Measurements from ENCODE around the gene CCL13.

The CCL13 gene

DNA sequence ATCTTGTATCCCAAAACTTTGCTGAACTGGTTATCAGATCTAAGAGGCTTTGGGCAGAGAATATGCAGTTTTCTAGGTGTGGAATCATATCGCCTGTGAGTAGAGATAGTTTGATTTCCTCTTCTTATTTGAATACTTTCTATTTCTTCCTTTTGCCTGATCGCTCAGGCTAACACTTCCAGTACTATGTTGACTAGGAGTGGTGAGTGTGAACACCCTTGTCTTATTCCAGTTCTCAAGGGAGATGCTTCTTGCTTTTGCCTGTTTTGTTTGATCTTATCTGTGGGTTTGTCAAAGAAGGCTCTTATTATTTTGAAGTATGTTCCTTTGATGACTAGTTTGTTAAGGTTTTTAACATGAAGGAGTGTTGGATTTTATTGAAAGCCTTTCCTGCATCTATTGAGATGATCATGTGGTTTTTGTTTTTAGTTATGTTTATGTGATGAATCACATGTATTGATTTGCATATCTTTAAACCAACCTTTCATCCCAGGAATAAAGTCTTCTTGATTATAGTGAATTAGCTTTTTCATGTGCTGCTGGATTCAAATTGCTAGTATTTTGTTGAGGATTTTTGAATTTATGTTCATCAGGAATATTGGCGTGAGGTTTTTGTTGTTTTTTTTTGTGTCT lies 17.0 kb upstream of the CCL13 start:
- DNase-seq = no peak
- no peak overlapping the region for H3K27ac Mint-ChIP-seq
- no peaks in the 10 kb centered on the region for H3K4me1 Mint-ChIP-seq
- no peaks in the 10 kb centered on the region for H3K36me3 Mint-ChIP-seq (ENCODE audit: low read depth)
- H3K4me3 Mint-ChIP-seq = no peak overlapping the region
- TF ChIP-seq, protein P1, sequence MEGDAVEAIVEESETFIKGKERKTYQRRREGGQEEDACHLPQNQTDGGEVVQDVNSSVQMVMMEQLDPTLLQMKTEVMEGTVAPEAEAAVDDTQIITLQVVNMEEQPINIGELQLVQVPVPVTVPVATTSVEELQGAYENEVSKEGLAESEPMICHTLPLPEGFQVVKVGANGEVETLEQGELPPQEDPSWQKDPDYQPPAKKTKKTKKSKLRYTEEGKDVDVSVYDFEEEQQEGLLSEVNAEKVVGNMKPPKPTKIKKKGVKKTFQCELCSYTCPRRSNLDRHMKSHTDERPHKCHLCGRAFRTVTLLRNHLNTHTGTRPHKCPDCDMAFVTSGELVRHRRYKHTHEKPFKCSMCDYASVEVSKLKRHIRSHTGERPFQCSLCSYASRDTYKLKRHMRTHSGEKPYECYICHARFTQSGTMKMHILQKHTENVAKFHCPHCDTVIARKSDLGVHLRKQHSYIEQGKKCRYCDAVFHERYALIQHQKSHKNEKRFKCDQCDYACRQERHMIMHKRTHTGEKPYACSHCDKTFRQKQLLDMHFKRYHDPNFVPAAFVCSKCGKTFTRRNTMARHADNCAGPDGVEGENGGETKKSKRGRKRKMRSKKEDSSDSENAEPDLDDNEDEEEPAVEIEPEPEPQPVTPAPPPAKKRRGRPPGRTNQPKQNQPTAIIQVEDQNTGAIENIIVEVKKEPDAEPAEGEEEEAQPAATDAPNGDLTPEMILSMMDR (IDR thresholded peaks at IDR 0.05) = no peak
- H3K9me3 Mint-ChIP-seq = peaks cover 20% of the 10 kb centered on the region
- H3K27me3 Mint-ChIP-seq (ENCODE audit: low read depth, poor library complexity) = peaks cover 4% of the 10 kb centered on the region

DNA sequence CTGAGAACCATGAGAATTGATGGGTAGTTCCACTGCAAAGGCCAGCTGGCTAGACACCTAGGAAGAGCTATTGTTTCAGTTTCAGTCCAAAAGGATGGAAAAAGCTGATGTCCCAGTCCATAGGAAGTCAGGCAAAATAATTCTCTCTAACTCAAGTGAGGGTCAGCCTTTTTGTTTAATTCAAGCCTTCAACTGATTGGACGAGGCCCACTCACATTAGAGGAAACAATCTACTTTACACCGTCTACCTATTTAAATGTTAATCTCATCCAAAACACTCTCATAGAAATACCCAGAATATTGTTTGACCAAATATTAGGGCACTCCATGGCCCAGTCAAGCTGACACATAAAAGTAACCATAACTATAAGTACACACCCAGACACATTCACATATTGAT lies 14.4 kb upstream of the CCL13 start:
- Mint-ChIP-seq H3K9me3 (peaks cover 2% of the 10 kb centered on the region), H3K4me1 (no peaks in the 10 kb centered on the region), H3K36me3 (ENCODE audit: low read depth) (no peaks in the 10 kb centered on the region), H3K27ac (no peak overlapping the region), H3K4me3 (no peak overlapping the region), H3K27me3 (ENCODE audit: low read depth, poor library complexity) (peaks cover 4% of the 10 kb centered on the region)
- no peak for DNase-seq
- TF ChIP-seq, protein P1 (IDR thresholded peaks at IDR 0.05) = no peak

GRCh38 chr17:34347063-34347462 lies 9.2 kb upstream of the CCL13 start:
- DNase-seq = no peak
- no peaks in the 10 kb centered on the region for H3K4me1 Mint-ChIP-seq
- H3K27me3 Mint-ChIP-seq (ENCODE audit: low read depth, poor library complexity) = no peaks in the 10 kb centered on the region
- TF ChIP-seq, protein P1 (IDR thresholded peaks at IDR 0.05) = no peak
- H3K27ac Mint-ChIP-seq = no peak overlapping the region
- no peaks in the 10 kb centered on the region for H3K9me3 Mint-ChIP-seq
- no peaks in the 10 kb centered on the region for H3K36me3 Mint-ChIP-seq (ENCODE audit: low read depth)
- no peak overlapping the region for H3K4me3 Mint-ChIP-seq

- TF ChIP-seq, protein P1 (IDR thresholded peaks at IDR 0.05) = no peak
- H3K4me3 Mint-ChIP-seq = no peak overlapping the region
- H3K27ac Mint-ChIP-seq = no peak overlapping the region
- H3K27me3 Mint-ChIP-seq (ENCODE audit: low read depth, poor library complexity) = no peaks in the 10 kb centered on the region
- no peaks in the 10 kb centered on the region for H3K4me1 Mint-ChIP-seq
- peaks cover 7% of the 10 kb centered on the region for H3K9me3 Mint-ChIP-seq
- DNase-seq = no peak
- no peaks in the 10 kb centered on the region for H3K36me3 Mint-ChIP-seq (ENCODE audit: low read depth)
Measured at GRCh38 chr17:34349751-34350150, 6.5 kb upstream of the CCL13 start.

DNA sequence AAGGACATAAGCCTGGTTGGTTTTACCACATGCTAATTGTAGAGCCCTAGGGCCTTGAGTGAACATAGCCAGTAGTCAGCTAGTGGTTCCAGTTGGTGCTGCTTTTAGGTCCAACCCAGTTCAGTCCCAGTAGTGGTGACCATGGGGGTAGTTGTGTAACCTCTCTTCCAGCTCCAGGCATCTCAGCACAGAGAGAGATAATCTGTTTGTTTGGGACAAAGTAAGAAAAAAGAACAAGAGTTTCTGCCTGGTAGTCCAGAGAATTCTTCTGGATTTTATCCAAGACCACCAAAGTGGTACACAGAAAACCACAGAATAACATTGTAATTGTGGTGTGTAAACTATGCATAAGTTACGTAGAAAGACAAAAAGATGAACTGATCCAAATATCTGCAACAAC lies 5.2 kb upstream of the CCL13 start:
- TF ChIP-seq, protein P1 (IDR thresholded peaks at IDR 0.05) = no peak
- Mint-ChIP-seq H3K36me3 (ENCODE audit: low read depth) (no peaks in the 10 kb centered on the region), H3K27ac (no peak overlapping the region), H3K9me3 (peaks cover 7% of the 10 kb centered on the region), H3K4me3 (no peak overlapping the region), H3K27me3 (ENCODE audit: low read depth, poor library complexity) (no peaks in the 10 kb centered on the region), H3K4me1 (no peaks in the 10 kb centered on the region)
- no peak for DNase-seq

DNA sequence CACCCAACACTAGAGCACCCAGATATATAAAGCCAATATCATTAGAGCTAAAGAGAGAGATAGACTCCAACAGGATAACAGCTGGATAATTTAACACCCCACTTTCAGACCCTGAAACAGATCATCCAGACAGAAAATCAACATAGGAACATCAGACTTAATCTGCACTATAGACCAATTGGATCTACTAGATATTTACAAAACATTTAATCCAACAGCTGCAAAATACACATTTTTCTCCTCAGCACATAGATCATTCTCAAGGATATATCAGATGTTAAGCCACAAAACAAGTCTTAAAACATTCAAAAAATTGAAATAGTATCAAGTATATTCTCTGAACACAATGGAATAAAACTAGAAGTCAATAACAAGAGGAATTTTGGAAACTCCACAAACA lies 4.1 kb upstream of the CCL13 start:
- Mint-ChIP-seq H3K36me3 (ENCODE audit: low read depth) (no peaks in the 10 kb centered on the region), H3K27ac (no peak overlapping the region), H3K9me3 (peaks cover 7% of the 10 kb centered on the region), H3K27me3 (ENCODE audit: low read depth, poor library complexity) (no peaks in the 10 kb centered on the region), H3K4me3 (no peak overlapping the region), H3K4me1 (no peaks in the 10 kb centered on the region)
- TF ChIP-seq, protein P1 (IDR thresholded peaks at IDR 0.05) = no peak
- DNase-seq = no peak
